Stimulated activated CD8-positive, alpha-beta memory T cell treated with anti-CD3 and anti-CD28 coated beads, Interleukin-2, amount 100 ng/mL, for 1 hour (primary cell): Measurements from ENCODE around the gene HOXC11.

Source experiments
- DNase-seq, 2 donors: peaks; one replicate each; pipeline ENCODE4 v3.0.0-alpha.2; 2020; ENCODE audit warnings: low read depth in 2 of 2

Gene HOXC11

GRCh38 chr12:54021432-54022013, 48.6 kb downstream of the HOXC11 start:
- no peak for DNase-seq

DNA sequence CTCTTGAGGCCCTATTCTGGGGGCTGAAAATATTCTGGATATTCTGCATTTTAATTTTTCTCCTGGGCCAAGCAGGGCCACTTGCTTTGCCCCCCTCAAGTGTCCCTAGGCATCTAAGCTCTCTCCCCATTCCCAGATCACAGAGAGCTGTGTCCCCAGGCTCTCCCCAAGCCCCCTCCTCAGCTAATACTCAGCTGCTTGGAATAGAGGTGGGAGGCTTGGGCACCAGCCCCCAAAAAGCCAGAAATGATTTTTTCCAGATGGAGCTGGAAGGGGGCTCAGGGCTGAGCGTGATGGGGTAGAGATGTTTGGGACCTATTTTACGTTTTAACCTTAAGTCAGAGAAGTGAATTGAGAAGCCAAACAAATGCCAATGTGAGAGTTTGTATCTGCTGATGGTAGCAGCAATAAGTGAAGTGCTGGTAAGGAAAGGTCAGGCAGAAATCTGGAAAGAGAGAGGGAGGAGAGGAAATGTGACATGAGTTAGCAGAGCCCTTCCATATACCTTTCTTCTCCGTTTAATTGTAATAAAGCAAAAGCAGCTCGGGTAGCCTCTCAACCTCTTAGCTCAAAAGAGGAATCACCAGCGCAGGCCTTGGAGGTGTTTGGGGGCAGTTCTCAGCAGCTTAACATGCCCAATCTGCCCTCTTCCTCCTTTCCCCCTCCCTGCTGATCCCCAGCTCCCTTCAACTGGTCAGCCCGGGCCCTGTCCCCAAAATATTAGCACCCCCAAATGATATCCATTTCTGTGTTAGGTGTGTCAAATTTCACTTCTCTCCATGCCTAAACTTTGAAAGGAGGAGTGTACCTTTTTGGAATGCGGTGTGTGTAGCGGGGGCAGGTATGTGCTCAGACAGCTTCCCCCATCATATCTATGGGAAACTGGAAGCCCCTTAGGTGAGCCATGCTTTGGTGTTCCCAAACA, 50.3 kb downstream of the HOXC11 start:
- no peak for DNase-seq

DNA sequence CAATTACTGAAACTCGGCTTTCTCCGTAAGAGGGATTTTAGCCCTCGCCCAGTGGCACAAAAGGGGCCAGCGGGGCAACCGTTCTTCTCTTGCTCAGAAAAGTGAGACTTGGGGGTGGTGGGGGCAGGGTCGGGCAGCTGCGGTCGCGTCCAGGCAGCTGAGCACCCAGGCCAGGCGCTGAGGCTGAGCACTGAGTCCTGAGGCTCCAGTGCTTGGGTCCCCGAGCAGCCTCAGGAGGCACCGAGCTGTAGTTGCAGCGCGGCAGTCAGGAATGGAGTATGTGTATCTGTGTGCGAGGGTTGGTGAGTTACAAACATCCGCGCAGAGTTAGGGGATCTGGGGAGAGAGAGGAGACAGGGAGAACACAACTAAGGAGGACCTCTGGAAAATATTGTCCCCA, 51.2 kb downstream of the HOXC11 start:
- no peak for DNase-seq

DNA sequence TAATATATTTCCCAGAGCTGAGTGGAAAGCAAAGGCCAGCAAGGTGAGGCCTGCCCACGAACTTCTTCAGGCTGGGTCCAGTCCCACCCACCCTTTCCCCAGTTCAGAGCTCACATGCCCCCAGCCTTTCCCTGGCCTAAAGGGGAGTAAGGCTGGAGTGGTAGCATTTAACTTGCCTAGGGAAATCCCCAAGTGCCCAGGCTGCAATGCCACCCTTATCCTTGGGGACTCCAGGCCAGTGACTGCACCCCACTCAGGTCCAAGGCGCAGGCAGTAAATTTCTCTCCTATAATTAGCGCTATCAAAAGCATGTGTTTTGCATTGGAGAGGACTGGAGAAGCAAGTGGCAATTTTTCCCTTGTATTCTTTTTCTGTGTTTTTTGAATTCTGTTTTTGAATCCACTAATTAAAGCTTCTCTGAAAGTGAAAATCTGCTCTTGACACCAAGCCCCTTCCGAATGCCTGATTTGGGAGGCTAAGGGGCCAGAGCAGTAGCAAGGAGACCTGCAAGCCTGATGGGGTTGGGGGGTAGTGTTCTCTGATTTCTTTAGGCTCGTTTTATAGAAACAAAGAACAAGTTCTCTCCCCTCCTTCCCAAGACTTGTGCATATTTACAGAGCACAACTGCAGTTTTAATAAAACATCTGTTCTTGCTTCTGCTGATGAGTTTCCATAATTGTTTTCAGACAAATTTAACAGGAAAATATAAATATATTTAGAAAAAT, 51.8 kb downstream of the HOXC11 start:
- DNase-seq, result no peak

DNA sequence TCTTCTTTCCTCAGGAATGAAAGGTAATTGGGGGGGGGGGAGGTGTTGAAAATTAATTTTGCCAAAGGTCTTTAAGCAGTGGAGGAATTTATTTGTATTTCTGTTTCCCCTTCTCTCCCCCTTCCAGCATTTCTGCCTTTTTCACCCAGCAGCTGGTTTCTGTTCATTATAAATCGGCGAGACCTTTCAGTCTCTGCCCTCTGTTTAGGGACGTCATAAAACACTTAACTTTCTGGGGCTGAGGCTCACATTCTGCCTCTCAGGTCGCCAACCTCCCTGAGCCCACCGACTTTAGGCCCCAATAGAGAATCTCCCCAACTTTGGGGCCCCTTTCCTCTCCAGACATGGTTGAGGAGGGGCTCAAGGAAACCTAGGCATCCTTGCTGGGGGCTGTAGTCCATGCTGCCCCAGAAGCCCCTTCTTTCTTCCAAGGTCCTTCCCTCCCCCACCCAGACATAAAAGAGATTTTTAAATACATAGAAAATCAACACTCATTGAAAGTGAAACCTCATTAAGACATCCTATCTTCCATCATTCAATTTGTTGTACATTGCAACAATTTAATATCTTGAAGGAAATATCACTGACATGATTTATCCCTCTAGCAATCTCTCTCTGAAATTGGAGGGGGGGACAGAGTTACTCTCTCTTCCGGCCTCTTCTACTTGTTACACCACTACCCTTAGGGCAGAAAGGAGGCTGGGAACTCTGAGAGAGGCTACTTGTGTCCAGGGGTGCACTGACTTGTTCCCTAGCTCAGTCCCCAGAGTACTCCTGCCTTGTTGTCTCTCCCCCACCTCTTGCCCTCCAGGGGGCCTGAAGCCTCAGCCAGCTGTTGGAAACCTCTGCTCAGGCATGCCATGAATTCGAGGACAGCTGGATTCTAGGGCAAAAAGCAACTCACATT, 52.8 kb downstream of the HOXC11 start:
- no peak for DNase-seq

- DNase-seq, result no peak
Measured at GRCh38 chr12:54026640-54027441, 53.9 kb downstream of the HOXC11 start.
